Mesenchymal stem cell (in vitro differentiated cells and primary cell): ENCODE data around the gene TEAD1.

Experiments used
- DNase-seq: peaks from one replicate; pipeline ENCODE4 v3.0.0-alpha.2; 2013
- H2AFZ ChIP-seq: one replicate; pipeline ENCODE4 v1.6.1; 2013; ENCODE audit warnings: low read depth, mild to moderate bottlenecking, control low read depth, inconsistent platforms, low read length, moderate library complexity
- H2AK5ac ChIP-seq: 2 replicates; pipeline ENCODE4 v1.6.1; 2013; ENCODE audit warnings: low read length, moderate library complexity, mild to moderate bottlenecking, inconsistent platforms; ENCODE audit not compliant: severe bottlenecking
- H2BK120ac ChIP-seq: one replicate; pipeline ENCODE4 v1.6.1; 2013; ENCODE audit warnings: low read depth, mild to moderate bottlenecking, inconsistent platforms, low read length, moderate library complexity
- H2BK12ac ChIP-seq, 2 experiments: one replicate each; pipeline ENCODE4 v1.6.1; 2013; ENCODE audit warnings: inconsistent platforms in 2 of 2, low read length in 2 of 2, mild to moderate bottlenecking in 2 of 2, moderate library complexity in 2 of 2, control low read depth in 1 of 2
- H2BK15ac ChIP-seq: one replicate; pipeline ENCODE4 v1.6.1; 2013; ENCODE audit warnings: mild to moderate bottlenecking, low read depth, inconsistent platforms; ENCODE audit not compliant: poor library complexity, severe bottlenecking
- H2BK5ac ChIP-seq: 2 replicates; pipeline ENCODE4 v1.6.1; 2013; ENCODE audit warnings: low read depth, mild to moderate bottlenecking, low read length, control low read depth, inconsistent platforms; ENCODE audit not compliant: poor library complexity, severe bottlenecking
- H3K14ac ChIP-seq, 2 experiments: one replicate each; pipeline ENCODE4 v1.6.1; 2013; ENCODE audit warnings: inconsistent platforms in 2 of 2, low read length in 2 of 2, control low read depth in 1 of 2, mild to moderate bottlenecking in 1 of 2, moderate library complexity in 1 of 2
- H3K18ac ChIP-seq, 2 experiments: one replicate each; pipeline ENCODE4 v1.6.1; 2013; ENCODE audit warnings: inconsistent platforms in 2 of 2, low read length in 2 of 2, control low read depth in 1 of 2, low read depth in 1 of 2, mild to moderate bottlenecking in 1 of 2
- H3K23ac ChIP-seq, 2 experiments: one replicate each; pipeline ENCODE4 v1.6.1; 2013; ENCODE audit warnings: inconsistent platforms in 2 of 2, low read length in 2 of 2, mild to moderate bottlenecking in 2 of 2, moderate library complexity in 2 of 2, control low read depth in 1 of 2
- H3K27ac ChIP-seq: 2 replicates; pipeline ENCODE4 v1.5.1; 2013; ENCODE audit warnings: mild to moderate bottlenecking, moderate library complexity, low read length, control low read depth, inconsistent platforms; ENCODE audit not compliant: poor library complexity, severe bottlenecking
- H3K27me3 ChIP-seq, 2 experiments: 2 replicates each; pipeline versions ENCODE4 v1.6.1 to v1.7.0; 2013; ENCODE audit warnings: low read length in 2 of 2, mild to moderate bottlenecking in 2 of 2, moderate library complexity in 2 of 2, control low read depth in 1 of 2, inconsistent platforms in 1 of 2; ENCODE audit not compliant: control insufficient read depth in 1 of 2, insufficient read depth in 1 of 2
- H3K36me3 ChIP-seq, 2 experiments: 2 replicates each; pipeline versions ENCODE4 v1.6.1 to v1.7.0; 2013; ENCODE audit warnings: low read length in 2 of 2, control low read depth in 1 of 2, inconsistent platforms in 1 of 2, low read depth in 1 of 2, mild to moderate bottlenecking in 1 of 2; ENCODE audit not compliant: insufficient read depth in 2 of 2, control insufficient read depth in 1 of 2
- H3K4ac ChIP-seq, 2 experiments: one replicate each; pipeline ENCODE4 v1.6.1; 2013; ENCODE audit warnings: inconsistent platforms in 2 of 2, low read length in 2 of 2, mild to moderate bottlenecking in 2 of 2, moderate library complexity in 2 of 2, control low read depth in 1 of 2, low read depth in 1 of 2
- H3K4me1 ChIP-seq: 2 replicates; pipeline ENCODE4 v1.6.1; 2013; ENCODE audit warnings: low read depth, low read length, control low read depth; ENCODE audit not compliant: control insufficient read depth, insufficient read depth
- H3K4me2 ChIP-seq: 2 replicates; pipeline ENCODE4 v1.6.1; 2013; ENCODE audit warnings: low read length, mild to moderate bottlenecking, inconsistent platforms; ENCODE audit not compliant: poor library complexity, severe bottlenecking
- H3K4me3 ChIP-seq, 2 experiments: 2 replicates each; pipeline versions ENCODE4 v1.5.1 to v1.7.0; 2013; ENCODE audit warnings: low read length in 2 of 2, mild to moderate bottlenecking in 2 of 2, control low read depth in 1 of 2, low read depth in 1 of 2; ENCODE audit not compliant: insufficient read depth in 1 of 2
- H3K79me1 ChIP-seq: replicated peaks from 2 replicates; pipeline ENCODE4 v1.6.1; 2013; ENCODE audit warnings: mild to moderate bottlenecking, control low read depth, low read length, inconsistent platforms; ENCODE audit not compliant: poor library complexity, severe bottlenecking
- H3K9ac ChIP-seq: 2 replicates; pipeline ENCODE4 v1.7.0; 2013; ENCODE audit warnings: mild to moderate bottlenecking, low read length, moderate library complexity
- H3K9me3 ChIP-seq: 2 replicates; pipeline ENCODE4 v1.7.0; 2013; ENCODE audit warnings: mild to moderate bottlenecking, low read length; ENCODE audit not compliant: control insufficient read depth
- H4K8ac ChIP-seq: one replicate; pipeline ENCODE4 v1.6.1; 2013; ENCODE audit warnings: inconsistent platforms, mild to moderate bottlenecking, low read length, moderate library complexity
- H4K91ac ChIP-seq: one replicate; pipeline ENCODE4 v1.6.1; 2013; ENCODE audit warnings: mild to moderate bottlenecking, low read length, inconsistent platforms
- WGBS: methylation state at CpG from one replicate; pipeline ENCODE4 v1.1.7; 2013; ENCODE audit warnings: mixed read lengths; 5-methylcytosine and 5-hydroxymethylcytosine counted together

TEAD1 gene

GRCh38 chr11:12800871-12801270 lies 126.7 kb downstream of the TEAD1 start:
- Histone ChIP-seq H2BK12ac (no peak overlapping the region), H2BK120ac (no peak overlapping the region), H3K36me3 (peaks cover 0 to 8% of the 10 kb centered on the region in 2 experiments), H3K4me1 (peaks cover 20% of the 10 kb centered on the region), H3K4ac (no peak overlapping the region), H3K23ac (peak overlapping the region in 1 of 2 experiments; percentile 52), H2BK5ac (no peak overlapping the region), H4K91ac (no peak overlapping the region), H3K4me3 (no peak overlapping the region), H3K9ac (no peak overlapping the region), H4K8ac (no peak overlapping the region), H2AFZ (no peak overlapping the region), H2AK5ac (peak overlapping the region; percentile 8), H3K18ac (peak overlapping the region in 1 of 2 experiments; percentile 16), H2BK15ac (peak overlapping the region; percentile 0), H3K27me3 (no peaks in the 10 kb centered on the region), H3K4me2 (no peak overlapping the region), H3K79me1 (peaks cover 5% of the 10 kb centered on the region), H3K9me3 (no peaks in the 10 kb centered on the region), H3K27ac (peak overlapping the region; percentile 65), H3K14ac (no peak overlapping the region)
- 18% methylated on average over 1 of the region's 2 CpGs for WGBS
- no peak for DNase-seq

GRCh38 chr11:12801976-12802375 lies 127.8 kb downstream of the TEAD1 start:
- WGBS = 100% methylated on average over 1 of the region's 1 CpG
- H4K91ac ChIP-seq = no peak overlapping the region

GRCh38 chr11:12802418-12803085 lies 128.3 kb downstream of the TEAD1 start:
- Histone ChIP-seq H3K9me3 (no peaks in the 10 kb centered on the region), H2BK120ac (no peak overlapping the region), H3K18ac (peak overlapping the region in 1 of 2 experiments; percentile 13), H3K4me3 (no peak overlapping the region), H3K36me3 (peaks cover 0 to 7% of the 10 kb centered on the region in 2 experiments), H2BK5ac (no peak overlapping the region), H3K79me1 (peaks cover 5% of the 10 kb centered on the region), H3K27me3 (no peaks in the 10 kb centered on the region), H3K27ac (peak overlapping the region; percentile 93), H3K9ac (peak overlapping the region; percentile 23), H2AFZ (no peak overlapping the region), H3K4ac (peak overlapping the region in 1 of 2 experiments; percentile 26), H4K91ac (peak overlapping the region; percentile 5), H3K4me2 (peak overlapping the region; percentile 36), H2BK12ac (peak overlapping the region in 1 of 2 experiments; percentile 23), H4K8ac (peak overlapping the region; percentile 16), H2BK15ac (no peak overlapping the region), H2AK5ac (peak overlapping the region; percentile 4), H3K23ac (no peak overlapping the region), H3K14ac (no peak overlapping the region), H3K4me1 (peaks cover 20% of the 10 kb centered on the region)
- peak; percentile 85 for DNase-seq
- WGBS = 42% methylated on average over 16 of the region's 16 CpGs

More at GRCh38 chr11:12801976-12802375, 127.8 kb downstream of the TEAD1 start:
- Histone ChIP-seq H2AK5ac (no peak overlapping the region), H3K27me3 (no peaks in the 10 kb centered on the region), H3K36me3 (peaks cover 0 to 7% of the 10 kb centered on the region in 2 experiments), H3K14ac (no peak overlapping the region), H3K4ac (no peak overlapping the region), H3K27ac (no peak overlapping the region), H4K8ac (no peak overlapping the region), H3K23ac (no peak overlapping the region), H3K9ac (no peak overlapping the region), H2BK12ac (no peak overlapping the region), H2BK5ac (no peak overlapping the region), H2BK15ac (no peak overlapping the region), H3K4me3 (no peak overlapping the region), H2BK120ac (no peak overlapping the region), H3K18ac (no peak overlapping the region), H3K79me1 (peaks cover 5% of the 10 kb centered on the region), H3K4me1 (peaks cover 20% of the 10 kb centered on the region), H3K9me3 (no peaks in the 10 kb centered on the region), H3K4me2 (no peak overlapping the region), H2AFZ (no peak overlapping the region)
- no peak for DNase-seq

- H3K18ac ChIP-seq = peak overlapping the region in 1 of 2 experiments; percentile 96
- WGBS = 39% methylated on average over 5 of the region's 7 CpGs
- no peaks in the 10 kb centered on the region for H3K27me3 ChIP-seq
- H2BK15ac ChIP-seq = no peak overlapping the region
- H2BK12ac ChIP-seq = no peak overlapping the region
- no peak overlapping the region for H4K91ac ChIP-seq
- peak overlapping the region in 1 of 2 experiments; percentile 91 for H3K4ac ChIP-seq
- no peaks in the 10 kb centered on the region for H3K9me3 ChIP-seq
- no peak overlapping the region for H2AFZ ChIP-seq
- H3K36me3 ChIP-seq = peaks cover 0 to 7% of the 10 kb centered on the region in 2 experiments
- H3K4me2 ChIP-seq = peak overlapping the region; percentile 36
- peak overlapping the region; percentile 23 for H3K9ac ChIP-seq
- no peak overlapping the region for H3K4me3 ChIP-seq
- H3K14ac ChIP-seq = peak overlapping the region in 1 of 2 experiments; percentile 86
- no peak overlapping the region for H4K8ac ChIP-seq
- peak; percentile 81 for DNase-seq
- peak overlapping the region; percentile 93 for H3K27ac ChIP-seq
- H2AK5ac ChIP-seq = peak overlapping the region; percentile 90
- H3K79me1 ChIP-seq = peaks cover 7% of the 10 kb centered on the region
- peak overlapping the region; percentile 11 for H2BK120ac ChIP-seq
- H3K23ac ChIP-seq = peak overlapping the region in 1 of 2 experiments; percentile 70
- peaks cover 23% of the 10 kb centered on the region for H3K4me1 ChIP-seq
- peak overlapping the region; percentile 91 for H2BK5ac ChIP-seq
These were observed 129.0 kb downstream of the TEAD1 start for GRCh38 chr11:12803086-12803826.
